CD14-positive monocyte (primary cell): ENCODE measurements around the gene SRD5A3. TPM values are rescaled to one million over a fixed set of nuclear protein-coding genes. Genes with fewer than 3 reads are reported as not detected.

Experiments used
- DNase-seq, 3 donors: peaks; one replicate each; pipeline ENCODE4 v3.0.0-alpha.2; 2011 to 2022
- H2AFZ ChIP-seq: 2 replicates; pipeline ENCODE4 v1.6.0; 2012; ENCODE audit warnings: mild to moderate bottlenecking, low read depth, low read length, inconsistent platforms; ENCODE audit not compliant: insufficient read depth, poor library complexity, severe bottlenecking
- H3K27ac ChIP-seq, 2 donors: 1 replicate in 1 of 2; 2 replicates in 1 of 2; pipeline ENCODE4 v1.5.1; 2012 to 2013; ENCODE audit warnings: low read length in 2 of 2, control low read depth in 1 of 2, inconsistent platforms in 1 of 2, low read depth in 1 of 2, mild to moderate bottlenecking in 1 of 2
- H3K27me3 ChIP-seq, 2 donors: one replicate each; pipeline versions ENCODE4 v1.6.0 to v1.6.1; 2011 to 2013; ENCODE audit warnings: low read length in 2 of 2; ENCODE audit not compliant: control insufficient read depth in 2 of 2, insufficient read depth in 2 of 2
- H3K36me3 ChIP-seq, 2 donors: replicated peaks in 1 of 2; 1 replicate in 1 of 2; 2 replicates in 1 of 2; pipeline versions ENCODE4 v1.5.1 to v1.6.1; 2012 to 2013; ENCODE audit warnings: low read length in 2 of 2, control low read depth in 1 of 2, inconsistent platforms in 1 of 2, mild to moderate bottlenecking in 1 of 2; ENCODE audit not compliant: insufficient read depth in 2 of 2, control insufficient read depth in 1 of 2
- H3K4me1 ChIP-seq, 2 donors: 1 replicate in 1 of 2; 2 replicates in 1 of 2; pipeline versions ENCODE4 v1.5.1 to v1.6.1; 2012 to 2013; ENCODE audit warnings: low read length in 2 of 2, control low read depth in 1 of 2, inconsistent platforms in 1 of 2, mild to moderate bottlenecking in 1 of 2, moderate library complexity in 1 of 2; ENCODE audit not compliant: insufficient read depth in 2 of 2, control insufficient read depth in 1 of 2
- H3K4me2 ChIP-seq: replicated peaks from 2 replicates; pipeline ENCODE3; 2012; ENCODE audit warnings: low read length, moderate library complexity, mild to moderate bottlenecking; ENCODE audit not compliant: poor library complexity, severe bottlenecking; ENCODE audit errors: extremely low read depth
- H3K4me3 ChIP-seq, 3 experiments: fragments of 200-600 bp in 1 of 3; sonication (generic) in 1 of 3; replicated peaks in 1 of 3; 1 replicate in 2 of 3; 2 replicates in 1 of 3; pipeline ENCODE4 v1.5.1; 2011 to 2013; ENCODE audit warnings: low read length in 3 of 3, mild to moderate bottlenecking in 3 of 3, control low read depth in 2 of 3, low read depth in 2 of 3, inconsistent platforms in 1 of 3, moderate library complexity in 1 of 3
- H3K79me2 ChIP-seq: 2 replicates; pipeline ENCODE4 v1.6.0; 2012; ENCODE audit warnings: mild to moderate bottlenecking, control low read depth, inconsistent platforms, low read length, moderate library complexity; ENCODE audit not compliant: insufficient read depth
- H3K9ac ChIP-seq: 2 replicates; pipeline ENCODE4 v1.6.0; 2017; ENCODE audit warnings: low read length, mild to moderate bottlenecking; ENCODE audit not compliant: insufficient read depth, poor library complexity, severe bottlenecking
- H3K9me3 ChIP-seq, 2 donors: replicated peaks in 1 of 2; 1 replicate in 1 of 2; 2 replicates in 1 of 2; pipeline versions ENCODE4 v1.5.1 to v1.6.1; 2012 to 2013; ENCODE audit warnings: low read length in 2 of 2, control low read depth in 1 of 2; ENCODE audit not compliant: control insufficient read depth in 1 of 2, insufficient read depth in 1 of 2
- H4K20me1 ChIP-seq: 2 replicates; pipeline ENCODE4 v1.6.0; 2012; ENCODE audit warnings: mild to moderate bottlenecking, low read length, control low read depth, moderate library complexity; ENCODE audit not compliant: insufficient read depth
- H3K27ac Mint-ChIP-seq, 7 donors: one replicate each; pipeline ENCODE4 v1.8.0; 2020; ENCODE audit warnings: mild to moderate bottlenecking in 7 of 7, mixed read lengths in 7 of 7, moderate library complexity in 6 of 7, inconsistent platforms in 2 of 7
- H3K27me3 Mint-ChIP-seq, 3 donors: one replicate each; pipeline ENCODE4 v1.8.0; 2021 to 2022; ENCODE audit warnings: low read depth in 3 of 3, mild to moderate bottlenecking in 3 of 3, mixed read lengths in 3 of 3, moderate library complexity in 3 of 3, inconsistent platforms in 1 of 3
- H3K36me3 Mint-ChIP-seq, 2 donors: one replicate each; pipeline ENCODE4 v1.8.0; 2020; ENCODE audit warnings: mixed read lengths in 2 of 2, inconsistent platforms in 1 of 2, mild to moderate bottlenecking in 1 of 2
- H3K4me1 Mint-ChIP-seq: one replicate; pipeline ENCODE4 v1.8.0; 2020; ENCODE audit warnings: mild to moderate bottlenecking, mixed read lengths
- H3K4me3 Mint-ChIP-seq, 2 donors: one replicate each; pipeline ENCODE4 v1.8.0; 2020; ENCODE audit warnings: mild to moderate bottlenecking in 2 of 2, mixed read lengths in 2 of 2, moderate library complexity in 1 of 2
- H3K9me3 Mint-ChIP-seq, 7 donors: one replicate each; pipeline ENCODE4 v1.8.0; 2020 to 2022; ENCODE audit warnings: mixed read lengths in 7 of 7, mild to moderate bottlenecking in 6 of 7, moderate library complexity in 6 of 7, inconsistent platforms in 2 of 7
- CTCF ChIP-seq: fragments of 200-600 bp; IDR thresholded peaks from one replicate; pipeline ENCODE4 v1.8.0; 2022; ENCODE audit warnings: antibody characterized with exemption, mild to moderate bottlenecking
- WGBS: methylation state at CpG from one replicate; pipeline ENCODE4 v1.1.5; 2013; ENCODE audit warnings: missing lambda C conversion rate; ENCODE audit not compliant: insufficient coverage; 5-methylcytosine and 5-hydroxymethylcytosine counted together
- intact Hi-C, 2 donors: fragments of 100-400 bp; cut with micrococcal nuclease; formaldehyde crosslinking; loops; one replicate each; pipeline versions ENCODE4 v1.15.0 to v1.15.1; 2023
- polyA plus RNA-seq, 3 donors: library from polyadenylated mRNA; depleted of rRNA in 1 of 3; unstranded in 2 of 3; stranded (reverse) in 1 of 3; fragments of 300-500 nt in 2 of 3; fragments of >200 nt in 1 of 3; fragmentation: Illumina TruSeq in 2 of 3; gene quantifications; 1 replicate in 2 of 3; 2 replicates in 1 of 3; pipeline ENCODE4 v1.2.3, GENCODE V29; 2012 to 2021

Gene SRD5A3
- polyA plus RNA-seq, 3 donors = 5.9 to 26.2 (median 16.2) TPM

GRCh38 chr4:55329012-55329411 is 17.0 kb upstream of the SRD5A3 start:
- intact Hi-C loops = no loop called here
- H3K27ac Mint-ChIP-seq = peak overlapping the region in 5 of 7 donors; percentile 47 to 94 (median 82)
- H3K4me3 ChIP-seq = no peak overlapping the region
- H3K79me2 ChIP-seq = no peaks in the 10 kb centered on the region
- H3K9ac ChIP-seq = no peak overlapping the region
- no CpG with 5 or more reads among the region's 2 CpGs for WGBS
- H3K4me2 ChIP-seq = no peak overlapping the region
- peaks cover 22% of the 10 kb centered on the region for H3K4me1 Mint-ChIP-seq
- H3K4me1 ChIP-seq = peaks cover 15 to 25% of the 10 kb centered on the region in 2 donors
- TF ChIP-seq CTCF = no peak
- H3K27me3 Mint-ChIP-seq = peaks cover 0 to 3% (median 0%) of the 10 kb centered on the region in 3 donors
- no peaks in the 10 kb centered on the region for H3K27me3 ChIP-seq
- no peaks in the 10 kb centered on the region for H3K36me3 Mint-ChIP-seq
- peaks cover 0 to 7% (median 0%) of the 10 kb centered on the region in 7 donors for H3K9me3 Mint-ChIP-seq
- no peaks in the 10 kb centered on the region for H3K36me3 ChIP-seq
- peak overlapping the region in 1 of 2 donors; percentile 80 for H3K27ac ChIP-seq
- H2AFZ ChIP-seq = no peak overlapping the region
- H3K9me3 ChIP-seq = no peaks in the 10 kb centered on the region
- no peak overlapping the region for H3K4me3 Mint-ChIP-seq
- no peaks in the 10 kb centered on the region for H4K20me1 ChIP-seq
- no peak for DNase-seq

- peak overlapping the region in 1 of 2 donors; percentile 33 for H3K4me3 Mint-ChIP-seq
These were observed 15.8 kb upstream of the SRD5A3 start for GRCh38 chr4:55330241-55330640.

More at GRCh38 chr4:55330241-55330640, 15.8 kb upstream of the SRD5A3 start:
- peak overlapping the region in 1 of 2 donors; percentile 80 for H3K27ac ChIP-seq
- peak overlapping the region; percentile 48 for H3K4me2 ChIP-seq
- TF ChIP-seq CTCF = no peak
- H3K36me3 Mint-ChIP-seq = no peaks in the 10 kb centered on the region
- H4K20me1 ChIP-seq = no peaks in the 10 kb centered on the region
- H3K9me3 ChIP-seq = no peaks in the 10 kb centered on the region
- DNase-seq = peak; percentile 57 to 83 (median 74)
- H3K9me3 Mint-ChIP-seq = peaks cover 0 to 7% (median 0%) of the 10 kb centered on the region in 7 donors
- no peaks in the 10 kb centered on the region for H3K36me3 ChIP-seq
- no peak overlapping the region for H3K9ac ChIP-seq
- H3K79me2 ChIP-seq = no peaks in the 10 kb centered on the region
- H3K27me3 Mint-ChIP-seq = peaks cover 0 to under 1% (median 0%) of the 10 kb centered on the region in 3 donors
- peaks cover 22% of the 10 kb centered on the region for H3K4me1 Mint-ChIP-seq
- H3K27me3 ChIP-seq = no peaks in the 10 kb centered on the region
- H3K27ac Mint-ChIP-seq = peak overlapping the region; percentile 87 to 95 (median 92)
- intact Hi-C loops = no loop called here
- H3K4me1 ChIP-seq = peaks cover 15 to 25% of the 10 kb centered on the region in 2 donors
- peak overlapping the region in 1 of 3 experiments; percentile 39 for H3K4me3 ChIP-seq
- peak overlapping the region; percentile 21 for H2AFZ ChIP-seq
- 0% methylated on average over 3 of the region's 4 CpGs for WGBS
